Activated T-helper 17 cell treated with anti-CD3 and anti-CD28 coated beads, Interleukin-2, amount 50 U/mL, for 72 hours (primary cell): ENCODE results near the gene FBXW8. TPM values are rescaled to one million over a fixed set of nuclear protein-coding genes. Genes with fewer than 3 reads are reported as not detected.

ENCODE experiments used
- ATAC-seq: fragments of 150-1000 bp; cut with Tn5 transposase; replicated peaks from 2 replicates; pipeline ENCODE4 v1.10.0; 2021; ENCODE audit warnings: mild to moderate bottlenecking, moderate library complexity
- H3K27ac Mint-ChIP-seq: one replicate; pipeline ENCODE4 v1.8.0; 2022; ENCODE audit warnings: mixed read lengths
- H3K27me3 Mint-ChIP-seq: one replicate; pipeline ENCODE4 v1.8.0; 2022; ENCODE audit warnings: mixed read lengths
- H3K36me3 Mint-ChIP-seq: one replicate; pipeline ENCODE4 v1.8.0; 2022; ENCODE audit warnings: low read depth, mild to moderate bottlenecking, mixed read lengths
- H3K4me1 Mint-ChIP-seq: one replicate; pipeline ENCODE4 v1.8.0; 2022; ENCODE audit warnings: mixed read lengths
- H3K4me3 Mint-ChIP-seq: one replicate; pipeline ENCODE4 v1.8.0; 2022; ENCODE audit warnings: mild to moderate bottlenecking, mixed read lengths
- H3K9me3 Mint-ChIP-seq: one replicate; pipeline ENCODE4 v1.8.0; 2022; ENCODE audit warnings: mixed read lengths
- total RNA-seq, 2 donors: library from RNA; stranded (reverse); gene quantifications; one replicate each; pipeline ENCODE4 v1.2.3, GENCODE V29; 2022

The FBXW8 gene
- total RNA-seq, 2 donors from 2014 or later = 2.4 to 8.8 TPM

- peaks cover 6% of the 10 kb centered on the region for H3K9me3 Mint-ChIP-seq
- H3K27ac Mint-ChIP-seq = no peak overlapping the region
- ATAC-seq = no peak
- no peaks in the 10 kb centered on the region for H3K27me3 Mint-ChIP-seq
- H3K4me1 Mint-ChIP-seq = no peaks in the 10 kb centered on the region
- H3K36me3 Mint-ChIP-seq = peaks cover 43% of the 10 kb centered on the region
- H3K4me3 Mint-ChIP-seq = no peak overlapping the region
Observed at GRCh38 chr12:116945886-116946550, 35.3 kb downstream of the FBXW8 start.

DNA sequence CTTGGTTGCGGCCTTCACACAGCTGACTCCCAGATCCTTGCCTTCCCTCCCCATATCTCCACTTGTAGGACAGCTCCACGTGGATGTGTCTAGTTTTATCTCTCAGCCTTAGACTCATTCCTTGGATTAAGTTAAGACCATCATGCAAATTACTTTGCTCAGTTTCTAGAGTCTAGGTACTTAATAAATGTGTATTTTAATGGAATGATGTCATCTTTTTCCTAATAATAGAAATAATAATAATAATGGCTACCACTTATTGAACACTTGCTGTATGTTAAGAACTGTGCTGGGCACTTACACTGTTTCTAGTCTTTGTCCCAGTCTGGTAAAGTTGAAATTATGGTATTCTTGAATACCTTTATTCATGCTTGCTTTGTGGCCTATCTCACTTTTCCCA lies 37.5 kb downstream of the FBXW8 start:
- Mint-ChIP-seq H3K4me3 (no peak overlapping the region), H3K9me3 (peaks cover 2% of the 10 kb centered on the region), H3K27ac (no peak overlapping the region), H3K4me1 (no peaks in the 10 kb centered on the region), H3K27me3 (no peaks in the 10 kb centered on the region), H3K36me3 (peaks cover 32% of the 10 kb centered on the region)
- no peak for ATAC-seq

- no peak for ATAC-seq
- no peaks in the 10 kb centered on the region for H3K9me3 Mint-ChIP-seq
- H3K4me3 Mint-ChIP-seq = no peak overlapping the region
- peak overlapping the region; percentile 23 for H3K27ac Mint-ChIP-seq
- H3K27me3 Mint-ChIP-seq = no peaks in the 10 kb centered on the region
- peaks cover 26% of the 10 kb centered on the region for H3K36me3 Mint-ChIP-seq
- no peaks in the 10 kb centered on the region for H3K4me1 Mint-ChIP-seq
Observed at GRCh38 chr12:116950628-116951325, 40.0 kb downstream of the FBXW8 start.

GRCh38 chr12:116954710-116955381 lies 44.1 kb downstream of the FBXW8 start:
- Mint-ChIP-seq H3K27me3 (no peaks in the 10 kb centered on the region), H3K4me1 (peaks cover 3% of the 10 kb centered on the region), H3K36me3 (peaks cover 4% of the 10 kb centered on the region), H3K27ac (no peak overlapping the region), H3K9me3 (no peaks in the 10 kb centered on the region), H3K4me3 (no peak overlapping the region)
- no peak for ATAC-seq

DNA sequence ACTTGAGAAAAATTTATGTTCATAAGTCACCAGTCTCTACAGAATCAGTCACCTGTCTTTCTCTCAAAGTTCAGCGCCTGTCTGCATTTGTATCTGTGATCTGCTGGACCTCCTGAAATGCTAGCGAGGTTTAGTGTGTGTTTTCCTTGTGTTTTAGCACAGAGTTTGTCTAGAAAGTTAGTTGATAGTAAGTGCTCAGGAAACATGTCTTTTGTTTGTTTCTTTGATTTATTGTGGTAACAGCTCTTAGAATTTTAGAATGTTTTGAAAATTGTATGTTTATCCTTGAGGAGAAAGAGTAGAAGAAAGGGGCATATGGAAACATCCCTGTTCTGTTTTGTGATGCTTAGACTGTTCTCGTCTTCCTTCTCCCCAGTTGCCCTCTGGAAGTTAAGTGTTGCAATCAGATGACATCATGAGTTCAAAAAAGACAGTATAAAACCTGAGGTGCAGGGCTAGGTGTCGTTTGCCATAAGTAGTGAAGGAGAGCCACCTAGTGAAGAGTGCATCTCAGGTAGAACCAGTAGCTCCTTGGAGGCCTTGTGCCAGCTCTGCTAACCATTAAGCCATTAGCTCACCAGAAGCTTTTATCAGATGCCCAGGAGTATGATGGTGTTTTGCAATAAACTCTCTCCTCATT lies 44.8 kb downstream of the FBXW8 start:
- ATAC-seq = no peak
- Mint-ChIP-seq H3K27ac (no peak overlapping the region), H3K36me3 (no peaks in the 10 kb centered on the region), H3K4me1 (peaks cover 10% of the 10 kb centered on the region), H3K4me3 (no peak overlapping the region), H3K9me3 (no peaks in the 10 kb centered on the region), H3K27me3 (no peaks in the 10 kb centered on the region)

GRCh38 chr12:116958402-116959197 lies 47.9 kb downstream of the FBXW8 start:
- Mint-ChIP-seq H3K4me1 (peaks cover 19% of the 10 kb centered on the region), H3K27ac (no peak overlapping the region), H3K9me3 (no peaks in the 10 kb centered on the region), H3K27me3 (no peaks in the 10 kb centered on the region), H3K4me3 (no peak overlapping the region), H3K36me3 (no peaks in the 10 kb centered on the region)
- peak; percentile 60 for ATAC-seq

DNA sequence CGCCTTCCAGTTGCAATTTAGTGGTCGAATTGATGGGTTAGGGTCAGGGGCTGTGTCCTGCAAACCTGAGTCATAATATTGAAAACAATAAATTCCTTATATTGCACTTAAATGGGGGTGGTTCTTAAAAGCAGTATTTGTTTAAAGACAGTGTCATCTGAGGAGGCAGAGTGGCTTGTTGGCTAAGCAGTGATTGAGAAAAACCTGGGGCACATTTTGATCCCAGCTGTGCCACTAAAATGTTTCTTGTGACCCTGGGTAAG lies 48.4 kb downstream of the FBXW8 start:
- Mint-ChIP-seq H3K4me1 (peaks cover 19% of the 10 kb centered on the region), H3K27me3 (no peaks in the 10 kb centered on the region), H3K9me3 (no peaks in the 10 kb centered on the region), H3K36me3 (no peaks in the 10 kb centered on the region), H3K4me3 (no peak overlapping the region), H3K27ac (no peak overlapping the region)
- no peak for ATAC-seq

- Mint-ChIP-seq H3K9me3 (no peaks in the 10 kb centered on the region), H3K27me3 (no peaks in the 10 kb centered on the region), H3K27ac (peak overlapping the region; percentile 84), H3K4me3 (peak overlapping the region; percentile 26), H3K4me1 (peaks cover 19% of the 10 kb centered on the region), H3K36me3 (peaks cover 6% of the 10 kb centered on the region)
- ATAC-seq = peak; percentile 96
Observed at GRCh38 chr12:116959845-116960514, 49.2 kb downstream of the FBXW8 start.

DNA sequence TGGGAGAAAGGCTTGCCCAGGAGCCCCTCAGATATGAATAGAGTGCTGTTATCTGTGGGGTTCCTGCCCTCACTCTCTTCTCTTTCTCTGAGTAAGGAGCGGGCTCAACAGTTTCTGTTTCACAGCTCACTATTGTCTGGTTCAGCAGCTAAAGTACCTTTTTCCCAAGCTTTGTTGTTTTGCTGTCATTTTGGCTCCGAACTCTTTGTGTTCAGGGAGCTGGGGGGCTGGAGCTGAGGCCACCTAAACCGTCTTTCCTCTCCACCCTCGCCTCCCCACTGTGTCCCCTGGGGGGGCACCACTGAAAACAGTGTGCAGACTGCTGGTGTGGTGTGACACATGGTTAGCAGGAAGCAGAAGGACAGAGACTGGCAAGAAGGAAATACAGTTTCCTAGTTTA lies 51.4 kb downstream of the FBXW8 start:
- H3K4me1 Mint-ChIP-seq = peaks cover 19% of the 10 kb centered on the region
- peak; percentile 10 for ATAC-seq
- no peaks in the 10 kb centered on the region for H3K27me3 Mint-ChIP-seq
- H3K4me3 Mint-ChIP-seq = no peak overlapping the region
- no peak overlapping the region for H3K27ac Mint-ChIP-seq
- H3K36me3 Mint-ChIP-seq = peaks cover 25% of the 10 kb centered on the region
- H3K9me3 Mint-ChIP-seq = no peaks in the 10 kb centered on the region

GRCh38 chr12:116962783-116963356 lies 52.1 kb downstream of the FBXW8 start:
- Mint-ChIP-seq H3K4me1 (peaks cover 19% of the 10 kb centered on the region), H3K27ac (no peak overlapping the region), H3K9me3 (no peaks in the 10 kb centered on the region), H3K27me3 (no peaks in the 10 kb centered on the region), H3K36me3 (peaks cover 27% of the 10 kb centered on the region), H3K4me3 (no peak overlapping the region)
- ATAC-seq = no peak

DNA sequence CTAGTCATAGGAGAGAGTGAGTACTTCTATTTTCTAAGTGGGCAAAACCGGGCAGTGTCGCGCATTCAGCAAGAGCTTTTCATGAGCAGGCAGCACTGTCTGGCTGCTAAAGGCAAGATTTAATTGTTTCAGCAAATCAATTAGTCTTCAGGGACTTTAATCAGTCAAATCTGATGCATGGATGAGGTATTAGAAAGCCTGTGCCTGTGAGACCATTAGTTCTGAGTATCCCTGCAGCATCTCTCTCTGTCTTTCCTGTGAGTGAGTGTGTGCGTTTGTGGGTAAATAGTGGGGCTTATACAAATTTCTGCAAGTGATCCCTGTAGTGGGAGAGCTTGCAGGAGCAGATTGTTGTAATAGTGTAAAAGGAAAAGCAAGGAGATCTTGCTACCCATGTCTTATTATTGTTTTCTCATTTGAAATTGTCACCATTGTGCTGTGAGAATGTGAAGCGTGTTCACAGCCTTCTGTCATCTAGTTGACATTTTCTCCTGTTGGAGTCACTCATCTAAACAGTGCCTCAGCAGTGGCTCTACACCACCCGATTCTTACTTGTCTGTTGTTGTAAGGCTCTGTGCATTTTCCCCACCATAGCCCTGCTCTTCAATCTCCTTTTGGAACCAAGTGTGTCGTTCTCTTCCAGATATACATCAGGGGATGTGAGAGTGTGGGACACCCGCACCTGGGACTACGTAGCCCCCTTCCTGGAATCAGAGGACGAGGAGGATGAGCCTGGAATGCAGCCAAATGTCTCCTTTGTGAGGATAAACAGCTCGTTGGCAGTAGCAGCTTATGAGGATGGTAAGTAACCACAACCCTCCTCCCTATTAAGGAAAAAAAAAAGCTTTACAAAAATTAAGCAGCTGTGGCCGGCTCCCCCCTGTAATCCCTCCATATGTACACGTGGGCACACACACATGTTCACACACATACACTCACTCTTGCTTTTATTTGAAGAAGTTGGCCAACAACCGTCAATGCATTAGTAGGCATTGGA lies 53.6 kb downstream of the FBXW8 start:
- peaks cover 29% of the 10 kb centered on the region for H3K36me3 Mint-ChIP-seq
- no peak for ATAC-seq

DNA sequence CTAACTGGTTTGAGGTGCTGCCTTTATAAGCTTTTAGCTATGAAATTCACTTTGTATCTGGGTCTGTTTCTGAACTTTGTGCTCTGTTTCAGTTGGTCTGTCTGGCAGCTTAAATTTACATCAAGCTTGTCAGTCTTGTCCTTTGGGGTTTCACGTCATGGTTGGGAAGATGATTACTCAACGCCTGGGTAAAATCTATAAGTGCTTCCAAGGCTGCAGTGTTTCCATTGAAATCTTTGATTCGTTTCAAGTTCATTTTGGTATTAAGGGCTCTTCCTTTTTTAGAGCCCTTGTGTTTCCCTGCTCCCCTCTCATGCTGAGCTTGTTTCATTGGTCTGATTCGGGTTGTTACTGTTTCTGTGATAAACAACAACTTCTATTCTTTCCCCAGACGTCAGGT lies 58.2 kb downstream of the FBXW8 start:
- Mint-ChIP-seq H3K36me3 (peaks cover 54% of the 10 kb centered on the region), H3K4me1 (no peaks in the 10 kb centered on the region), H3K9me3 (no peaks in the 10 kb centered on the region), H3K27me3 (no peaks in the 10 kb centered on the region), H3K4me3 (no peak overlapping the region), H3K27ac (peak overlapping the region; percentile 50)
- ATAC-seq = no peak

More for the DNA sequence above, 53.6 kb downstream of the FBXW8 start:
- no peaks in the 10 kb centered on the region for H3K9me3 Mint-ChIP-seq
- peaks cover 19% of the 10 kb centered on the region for H3K4me1 Mint-ChIP-seq
- no peak overlapping the region for H3K4me3 Mint-ChIP-seq
- no peak overlapping the region for H3K27ac Mint-ChIP-seq
- H3K27me3 Mint-ChIP-seq = no peaks in the 10 kb centered on the region
